ENCODE results near the gene HOXC11.

- TF ChIP-seq EZH2 (IDR thresholded peaks at IDR 0.05; ENCODE audit: borderline replicate concordance, control insufficient read depth, low read depth, low read length) (no peak), CTCF (IDR thresholded peaks at IDR 0.05 in 2 of 3, conservative IDR thresholded peaks at IDR 0.05 in 1 of 3; ENCODE audit: control insufficient read depth in 2 of 3, extremely low read depth in 1 of 3, insufficient read depth in 1 of 3, low read depth in 3 of 3, low read length in 3 of 3) (no peak), HDAC6 (IDR thresholded peaks at IDR 0.05; ENCODE audit: unreplicated experiment) (no peak)
Measured at GRCh38 chr12:54024581-54025305, 51.8 kb downstream of the HOXC11 start.

All from GM12878 (cell line).